GM15510 (cell line): ENCODE results near the gene KRT4.

Source experiments
- POLR2A ChIP-seq: IDR thresholded peaks from 3 replicates; pipeline ENCODE4 v1.6.1; 2011; ENCODE audit warnings: borderline replicate concordance; ENCODE audit not compliant: insufficient read length; ENCODE audit errors: extremely low read depth

Gene KRT4

DNA sequence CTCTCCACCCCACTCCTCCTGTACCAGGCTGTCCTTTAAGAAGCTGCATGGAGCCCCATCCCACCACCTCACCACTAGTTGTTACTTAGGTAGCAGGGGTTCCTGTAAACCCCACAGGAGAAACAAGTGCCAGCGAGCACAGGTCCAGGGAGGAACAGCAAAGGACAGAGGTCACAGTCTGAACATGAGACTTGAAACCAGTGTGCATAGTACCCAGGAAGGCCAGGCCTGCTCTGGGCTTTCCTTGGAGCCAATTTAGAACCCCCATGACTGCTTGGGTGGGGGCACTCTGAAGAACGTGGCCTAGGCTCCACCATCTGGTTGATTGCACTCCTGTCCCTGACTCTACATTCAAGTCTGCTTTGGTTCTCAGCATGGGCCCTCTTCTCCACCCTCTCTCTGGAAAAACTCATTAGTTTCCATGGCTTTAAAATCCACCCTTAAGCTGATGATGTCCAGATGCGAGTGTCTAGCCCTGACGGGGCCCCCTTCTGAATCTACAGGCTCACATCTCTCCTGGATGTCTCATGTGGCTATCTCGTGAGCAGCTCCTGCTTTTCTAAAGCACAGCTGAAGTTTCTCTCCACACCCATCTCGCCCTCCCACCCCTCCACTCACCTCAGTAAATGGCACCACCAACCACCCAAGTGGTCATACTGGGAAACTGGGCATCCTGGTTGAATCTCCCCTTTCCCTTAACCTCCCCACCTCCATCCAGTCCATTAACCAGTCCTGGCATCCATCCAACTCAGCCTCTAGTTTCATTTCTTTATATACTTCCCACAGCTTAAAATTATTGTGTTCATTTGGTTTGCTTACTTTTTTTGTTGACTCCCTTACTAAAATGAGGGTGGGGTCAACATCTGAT, 26.4 kb downstream of the KRT4 start:
- TF ChIP-seq POLR2A: no peak

DNA sequence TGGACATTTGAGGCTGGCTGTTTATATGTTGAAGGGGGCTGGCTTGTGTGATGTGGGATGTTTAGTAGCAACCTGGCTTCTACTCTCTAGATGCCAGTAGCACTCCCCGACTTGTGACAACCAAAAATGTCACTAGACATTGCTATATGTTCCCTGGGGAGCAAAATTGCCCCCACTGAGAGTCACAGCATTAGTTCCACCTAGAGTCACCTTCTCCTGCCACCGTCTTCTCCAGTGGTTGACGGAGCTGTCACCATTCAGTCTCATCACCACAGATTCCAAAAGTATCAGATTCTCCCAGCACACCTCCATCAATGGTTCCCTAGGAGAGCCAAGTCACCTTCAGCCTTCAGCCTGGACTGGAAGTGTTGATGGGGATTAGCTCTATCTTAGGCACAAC, 29.0 kb downstream of the KRT4 start:
- no peak for TF ChIP-seq POLR2A

DNA sequence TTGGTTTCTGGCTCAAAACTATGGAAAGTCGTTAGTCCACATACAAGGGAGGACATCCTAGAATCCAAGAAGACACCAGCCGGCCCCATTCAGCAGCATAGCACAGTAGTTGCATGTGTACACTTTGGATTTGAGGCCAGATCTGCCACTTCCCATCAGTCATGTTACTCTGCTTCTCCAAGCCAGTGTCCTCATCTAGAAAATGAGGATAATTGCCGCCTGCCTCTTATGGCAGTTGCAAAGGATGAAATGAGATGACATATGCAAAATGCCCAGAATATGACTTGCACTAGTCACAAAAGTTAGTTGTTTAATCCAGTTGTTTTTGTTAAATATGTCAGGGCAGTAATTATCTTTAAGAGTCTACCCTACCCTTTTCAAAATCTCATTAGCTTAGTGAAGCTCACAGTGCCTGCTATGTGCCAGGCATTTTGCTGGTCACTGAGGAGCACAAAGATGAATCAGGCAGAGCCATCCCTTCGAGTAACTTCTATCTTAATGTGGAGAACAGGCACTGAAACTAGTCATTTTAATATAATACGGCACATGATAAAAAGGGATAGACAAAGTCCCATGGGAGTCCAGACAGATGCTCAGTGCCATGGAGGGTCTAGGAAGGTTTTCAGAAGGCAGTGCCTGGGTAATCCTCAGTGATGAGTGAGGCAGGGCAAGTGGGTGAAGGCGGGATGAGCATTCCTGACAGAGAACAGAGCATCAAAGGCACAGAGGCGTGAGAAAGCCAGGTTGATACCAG, 30.2 kb downstream of the KRT4 start:
- TF ChIP-seq POLR2A: no peak

DNA sequence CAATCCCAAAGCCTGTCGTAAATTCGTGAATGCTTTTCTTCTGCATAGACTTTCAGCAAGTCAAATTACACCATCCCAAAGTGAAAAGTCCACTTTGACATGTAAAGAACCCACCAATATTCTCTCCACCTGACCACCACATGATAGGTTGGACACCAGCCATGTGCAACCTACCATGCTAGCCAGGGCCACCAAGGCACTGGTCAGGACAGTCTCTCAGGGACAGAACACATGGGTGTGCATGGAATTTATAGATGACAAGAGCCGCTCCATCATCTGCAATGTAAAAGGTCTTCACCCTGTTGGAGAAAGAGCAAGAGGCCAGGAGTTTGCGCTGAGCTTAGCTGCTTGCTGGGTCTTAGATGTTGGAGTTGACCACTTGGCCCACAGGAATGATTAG, 31.4 kb downstream of the KRT4 start:
- no peak for TF ChIP-seq POLR2A

DNA sequence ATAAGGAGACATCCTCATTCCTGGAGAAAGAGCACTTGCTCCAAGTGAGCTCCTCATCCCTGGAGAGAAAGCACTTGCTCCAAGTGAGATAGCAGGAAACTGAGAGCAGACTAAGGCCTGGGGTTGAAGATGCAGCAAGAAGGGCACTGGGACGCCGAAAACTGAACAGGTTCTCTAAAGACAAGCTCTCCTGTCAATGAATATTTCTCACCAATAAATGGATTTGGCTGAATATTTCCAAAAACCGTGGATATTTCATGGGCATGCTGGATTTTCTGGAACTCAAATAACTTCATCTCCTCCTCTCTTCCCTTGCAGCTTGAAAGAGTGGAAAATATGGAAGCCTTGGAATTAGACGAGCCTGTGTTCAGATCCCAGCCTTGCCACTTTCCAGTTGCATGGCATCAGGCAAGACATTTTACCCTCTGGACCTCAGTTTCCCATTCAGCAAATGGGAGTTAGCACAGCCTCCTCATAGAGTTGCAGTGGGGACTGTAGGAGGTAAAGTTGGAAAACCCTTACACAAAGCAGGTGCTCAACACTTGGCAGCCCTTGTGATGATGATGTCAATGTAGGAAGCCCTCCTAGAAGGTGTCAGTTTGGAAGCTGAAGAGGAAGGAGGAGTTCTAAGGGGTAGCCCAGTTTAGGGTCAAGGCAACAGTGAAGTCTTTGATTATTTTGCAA, 32.4 kb downstream of the KRT4 start:
- TF ChIP-seq POLR2A: no peak

DNA sequence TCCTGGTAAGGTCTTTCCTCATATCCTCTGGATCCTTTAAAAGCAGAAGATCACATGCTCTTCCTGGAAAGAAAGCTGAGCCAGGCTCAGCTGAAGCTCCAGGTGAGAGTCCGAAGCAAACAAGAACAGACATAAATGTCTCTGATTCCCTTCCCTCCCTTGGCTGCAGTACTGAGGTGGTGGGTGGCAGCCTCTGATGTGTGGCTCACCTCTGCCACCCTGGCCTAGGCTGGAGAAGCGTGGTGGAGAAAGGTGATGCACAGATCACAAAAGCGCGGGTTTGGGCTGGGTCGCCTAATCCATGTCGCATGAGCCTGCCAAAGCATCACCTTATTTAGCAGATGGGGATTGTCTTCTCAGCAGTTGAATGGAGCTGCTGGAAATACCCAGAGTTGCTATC, 34.0 kb downstream of the KRT4 start:
- no peak for TF ChIP-seq POLR2A

DNA sequence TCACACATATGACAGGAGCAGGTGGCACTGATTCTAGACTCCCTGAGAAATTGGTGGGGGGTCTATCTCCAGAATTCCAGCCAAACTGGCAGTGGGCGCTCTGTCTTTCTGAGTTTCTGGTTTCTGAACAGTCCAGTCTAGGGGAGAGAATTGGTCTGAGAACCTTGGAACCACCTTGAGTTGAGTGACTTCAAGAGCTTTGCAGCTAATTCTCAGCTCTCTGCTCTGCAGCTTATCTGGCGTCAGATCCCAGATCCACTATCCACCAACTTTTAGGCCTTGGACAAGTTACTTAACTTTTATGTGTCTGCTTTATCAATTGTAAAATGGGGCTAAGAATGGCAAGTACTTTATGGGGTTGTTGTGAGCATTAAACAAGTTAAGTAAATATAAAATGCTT, 35.1 kb downstream of the KRT4 start:
- no peak for TF ChIP-seq POLR2A

DNA sequence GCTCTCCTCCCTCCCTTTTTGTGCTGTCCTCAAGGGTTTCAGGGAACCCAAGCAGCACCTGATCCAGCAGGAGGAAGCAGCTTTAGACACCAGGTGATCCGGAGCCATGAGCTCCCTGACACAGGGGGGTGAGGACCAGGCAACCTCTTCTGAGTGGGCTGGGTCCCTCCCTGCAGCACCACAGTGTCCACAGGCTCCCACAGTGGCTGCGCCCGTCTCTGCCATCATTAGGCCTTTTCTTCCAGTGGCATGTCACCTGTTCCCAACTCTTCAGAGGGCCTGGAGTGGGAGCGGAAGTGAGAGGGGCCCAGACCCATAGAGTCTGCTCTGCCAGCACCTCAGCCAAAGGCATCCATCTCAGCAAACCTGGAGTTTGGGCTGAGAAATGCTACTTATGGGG, 36.4 kb downstream of the KRT4 start:
- no peak for TF ChIP-seq POLR2A

DNA sequence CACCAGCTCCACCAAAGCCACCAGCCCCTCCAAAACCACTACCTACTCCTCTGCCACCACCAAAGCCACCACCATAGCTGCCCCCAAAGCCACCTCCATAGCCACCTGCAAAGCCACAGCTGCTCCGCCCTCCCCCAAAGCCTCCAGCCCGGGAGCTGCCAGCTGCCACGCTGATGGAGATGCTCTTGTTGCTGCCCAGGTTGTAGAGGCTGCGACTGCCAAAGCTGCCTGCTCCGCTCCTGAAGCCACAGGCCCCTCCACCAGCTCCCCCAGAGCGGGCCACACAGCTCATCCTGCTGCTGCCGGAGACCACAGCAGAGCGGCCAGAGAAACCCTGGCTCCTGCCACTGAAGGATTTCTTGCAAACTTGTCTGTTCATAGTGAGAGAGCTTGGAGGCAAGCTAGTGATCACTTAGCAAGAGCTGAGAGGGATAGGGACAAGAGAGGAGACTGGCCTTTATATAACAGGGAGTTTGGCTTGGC, 37.0 kb downstream of the KRT4 start, which contains the start of gene KRT76:
KRT76 (minus strand) TSS at position 433 of the 483 bp plus-strand sequence; CDS start at position 379, 54 bp downstream.
- TF ChIP-seq POLR2A: no peak

DNA sequence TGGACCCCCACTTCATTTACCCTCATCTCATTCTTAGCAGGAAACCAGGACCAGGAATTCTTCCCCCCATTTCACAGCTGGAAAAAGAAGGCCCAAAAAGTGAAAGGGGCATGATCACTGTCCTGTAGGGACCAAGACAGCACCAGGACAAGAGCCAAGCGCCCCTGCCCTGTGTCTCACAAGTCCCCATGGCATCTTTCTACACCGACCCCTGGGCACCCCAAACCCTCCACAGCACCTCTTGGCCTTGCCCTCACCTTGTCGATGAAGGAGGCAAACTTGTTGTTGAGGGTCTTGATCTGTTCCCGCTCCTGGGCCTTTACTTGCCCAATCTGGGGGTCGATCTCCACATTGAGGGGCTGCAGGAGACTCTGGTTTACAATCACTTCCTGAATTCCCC, 37.5 kb downstream of the KRT4 start:
- no peak for TF ChIP-seq POLR2A

DNA sequence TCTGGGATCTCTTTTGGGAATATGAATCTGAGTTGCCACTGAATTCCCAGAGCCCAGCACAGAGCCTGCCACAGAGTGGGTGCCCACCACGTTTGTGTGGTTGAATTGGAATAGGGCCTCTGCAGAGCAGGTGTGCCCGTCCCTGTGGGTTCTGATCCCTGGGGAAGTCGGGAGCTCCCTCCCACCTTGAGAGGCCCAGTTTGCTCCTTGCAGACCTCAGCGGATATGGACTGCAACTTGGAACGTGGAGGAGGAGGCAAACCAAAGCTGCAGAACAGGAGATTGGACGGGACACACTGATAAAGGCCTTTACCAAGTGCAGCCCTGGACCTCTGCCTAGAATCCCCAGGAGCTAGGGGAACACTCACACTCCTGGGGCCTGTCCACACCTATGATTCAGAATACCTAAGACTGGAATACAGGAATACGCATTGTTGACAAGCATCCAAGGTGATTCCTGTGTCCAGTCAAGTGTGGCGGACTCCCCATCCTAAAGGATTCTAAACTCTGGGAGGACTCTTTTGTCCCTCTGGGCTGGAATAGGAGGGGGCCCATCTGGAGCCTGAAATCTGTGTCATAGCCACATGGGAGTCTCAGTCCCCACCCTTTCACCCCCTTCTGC, 39.2 kb downstream of the KRT4 start:
- TF ChIP-seq POLR2A: no peak

DNA sequence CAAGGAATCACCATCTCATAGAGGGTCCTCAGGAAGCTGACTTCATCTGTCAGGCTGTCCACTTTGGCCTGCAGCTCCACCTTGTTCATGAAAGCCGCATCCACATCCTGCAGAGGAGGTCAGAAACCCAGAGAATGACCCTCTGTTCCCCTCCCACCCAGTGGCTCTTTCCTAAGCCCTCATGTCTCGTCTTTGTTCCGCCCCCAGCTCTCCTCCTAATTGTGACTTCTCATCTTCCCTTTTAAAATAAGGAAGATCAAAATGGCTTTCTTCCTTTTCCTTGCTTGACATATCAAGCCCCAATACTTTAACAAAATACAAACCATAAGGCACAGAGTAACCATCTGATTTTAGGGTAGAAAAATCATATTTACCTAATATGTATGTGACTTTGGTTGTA, 41.1 kb downstream of the KRT4 start:
- no peak for TF ChIP-seq POLR2A

DNA sequence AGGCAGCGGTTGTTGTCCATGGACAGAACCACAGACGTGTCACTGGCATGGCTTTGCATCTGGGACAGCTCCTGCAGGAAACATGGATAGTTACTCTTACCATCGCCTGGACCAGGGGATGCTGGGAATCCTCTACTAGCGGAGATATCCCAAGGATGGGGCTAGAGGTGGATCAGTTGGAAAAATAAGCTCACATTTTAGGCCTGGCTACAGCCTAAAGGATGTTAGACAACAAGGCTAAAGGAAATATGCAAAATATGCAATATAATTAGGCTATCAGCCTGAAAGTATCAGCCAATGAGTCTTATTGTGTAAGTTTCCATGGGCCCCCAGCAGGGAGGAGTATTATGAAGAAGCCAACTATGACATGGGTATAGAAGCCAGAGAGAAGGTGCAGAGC, 41.7 kb downstream of the KRT4 start:
- TF ChIP-seq POLR2A: no peak

DNA sequence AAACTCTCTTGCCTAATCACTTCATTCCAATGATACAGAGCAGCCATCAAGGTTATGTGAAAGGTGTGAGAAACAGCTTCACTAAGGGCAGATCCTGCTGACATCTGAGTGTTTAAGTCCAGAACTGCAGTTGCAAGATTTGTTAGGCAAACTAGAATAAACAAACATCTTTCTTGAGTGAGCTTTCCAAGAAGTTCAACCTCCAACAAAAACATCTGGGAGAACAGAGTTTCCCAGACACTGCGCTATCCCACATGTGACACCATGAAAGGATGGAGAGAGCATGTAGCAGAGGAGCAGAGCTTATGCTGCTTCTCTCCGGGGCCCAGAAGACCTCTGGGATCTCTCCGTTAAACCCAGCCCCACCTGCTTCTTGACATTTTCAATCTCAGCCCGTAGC, 42.4 kb downstream of the KRT4 start:
- TF ChIP-seq POLR2A: no peak

DNA sequence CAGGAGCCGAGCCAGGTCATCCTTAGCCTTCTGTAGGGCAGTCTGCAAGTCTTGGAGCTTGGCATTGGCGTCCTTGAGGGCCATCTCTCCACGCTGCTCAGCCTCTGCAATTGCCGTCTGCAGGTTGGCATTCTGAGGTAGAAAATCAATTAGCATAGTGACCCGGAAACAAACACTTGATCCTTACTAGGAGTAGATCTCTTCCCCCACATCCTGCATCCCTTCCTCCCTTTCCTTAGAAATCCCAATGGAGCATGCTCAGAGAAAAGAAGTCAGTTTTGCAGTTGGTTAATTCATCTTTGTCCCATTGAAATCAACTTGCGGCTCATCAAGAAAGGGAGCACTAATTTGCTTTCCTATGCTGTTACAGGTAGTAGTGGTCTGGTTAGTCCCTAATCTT, 42.8 kb downstream of the KRT4 start:
- no peak for TF ChIP-seq POLR2A
